Measurements from ENCODE around the gene COX7A1.
A peak's percentile ranks its signal among the peaks of the same experiment; 100 is the strongest.

Gene COX7A1

GRCh38 chr19:36169084-36169760 lies 17.0 kb upstream of the COX7A1 start:
- Histone ChIP-seq H3K27ac (ENCODE audit: insufficient read depth, low read depth, low read length, poor library complexity, severe bottlenecking) (peak overlapping the region; percentile 1), H3K4me1 (ENCODE audit: control insufficient read depth, insufficient read depth, low read length) (no peaks in the 10 kb centered on the region), H3K36me3 (ENCODE audit: control insufficient read depth, insufficient read depth, low read length) (no peaks in the 10 kb centered on the region), H3K27me3 (ENCODE audit: control insufficient read depth, insufficient read depth, low read length, poor library complexity, severe bottlenecking) (no peaks in the 10 kb centered on the region), H3K9me3 (ENCODE audit: control insufficient read depth, low read length) (no peaks in the 10 kb centered on the region), H3K4me3 (ENCODE audit: insufficient read depth, low read depth, low read length) (no peak overlapping the region)
- 86 to 93% methylated on average over 9 of the region's 9 CpGs for WGBS, 2 experiments

- Histone ChIP-seq H3K36me3 (ENCODE audit: control insufficient read depth, insufficient read depth, low read length) (no peaks in the 10 kb centered on the region), H3K4me1 (ENCODE audit: control insufficient read depth, insufficient read depth, low read length) (no peaks in the 10 kb centered on the region), H3K9me3 (ENCODE audit: control insufficient read depth, low read length) (no peaks in the 10 kb centered on the region), H3K4me3 (ENCODE audit: insufficient read depth, low read depth, low read length) (no peak overlapping the region), H3K27me3 (ENCODE audit: control insufficient read depth, insufficient read depth, low read length, poor library complexity, severe bottlenecking) (no peaks in the 10 kb centered on the region), H3K27ac (ENCODE audit: insufficient read depth, low read depth, low read length, poor library complexity, severe bottlenecking) (no peak overlapping the region)
- WGBS, 2 experiments, result 93 to 96% methylated on average over 12 of the region's 12 CpGs
These were observed 11.6 kb upstream of the COX7A1 start for GRCh38 chr19:36163813-36164212.

GRCh38 chr19:36160821-36161596 lies 8.8 kb upstream of the COX7A1 start:
- Histone ChIP-seq H3K27me3 (ENCODE audit: control insufficient read depth, insufficient read depth, low read length, poor library complexity, severe bottlenecking) (no peaks in the 10 kb centered on the region), H3K4me1 (ENCODE audit: control insufficient read depth, insufficient read depth, low read length) (no peaks in the 10 kb centered on the region), H3K27ac (ENCODE audit: insufficient read depth, low read depth, low read length, poor library complexity, severe bottlenecking) (no peak overlapping the region), H3K9me3 (ENCODE audit: control insufficient read depth, low read length) (no peaks in the 10 kb centered on the region), H3K4me3 (ENCODE audit: insufficient read depth, low read depth, low read length) (no peak overlapping the region), H3K36me3 (ENCODE audit: control insufficient read depth, insufficient read depth, low read length) (no peaks in the 10 kb centered on the region)
- WGBS, 2 experiments, result 59 to 63% methylated on average over 6 to 7 of the region's 7 CpGs

- H3K4me1 ChIP-seq (ENCODE audit: control insufficient read depth, insufficient read depth, low read length), result no peaks in the 10 kb centered on the region
- 92 to 96% methylated on average over 10 of the region's 10 CpGs for WGBS, 2 experiments
These were observed 879 bp upstream of the COX7A1 start for GRCh38 chr19:36153126-36153525.

GRCh38 chr19:36152019-36152351 lies 262 bp downstream of the COX7A1 start:
- Histone ChIP-seq H3K4me3 (ENCODE audit: insufficient read depth, low read depth, low read length) (no peak overlapping the region), H3K36me3 (ENCODE audit: control insufficient read depth, insufficient read depth, low read length) (peaks cover 35% of the 10 kb centered on the region), H3K27me3 (ENCODE audit: control insufficient read depth, insufficient read depth, low read length, poor library complexity, severe bottlenecking) (no peaks in the 10 kb centered on the region), H3K27ac (ENCODE audit: insufficient read depth, low read depth, low read length, poor library complexity, severe bottlenecking) (no peak overlapping the region), H3K4me1 (ENCODE audit: control insufficient read depth, insufficient read depth, low read length) (no peaks in the 10 kb centered on the region), H3K9me3 (ENCODE audit: control insufficient read depth, low read length) (no peaks in the 10 kb centered on the region)
- WGBS, 2 experiments, result 89 to 91% methylated on average over 16 of the region's 16 CpGs

More at GRCh38 chr19:36153126-36153525, 879 bp upstream of the COX7A1 start:
- no peak overlapping the region for H3K27ac ChIP-seq (ENCODE audit: insufficient read depth, low read depth, low read length, poor library complexity, severe bottlenecking)
- no peaks in the 10 kb centered on the region for H3K9me3 ChIP-seq (ENCODE audit: control insufficient read depth, low read length)
- H3K27me3 ChIP-seq (ENCODE audit: control insufficient read depth, insufficient read depth, low read length, poor library complexity, severe bottlenecking), result no peaks in the 10 kb centered on the region
- no peak overlapping the region for H3K4me3 ChIP-seq (ENCODE audit: insufficient read depth, low read depth, low read length)
- H3K36me3 ChIP-seq (ENCODE audit: control insufficient read depth, insufficient read depth, low read length), result peaks cover 26% of the 10 kb centered on the region

GRCh38 chr19:36151144-36152018 lies 866 bp downstream of the COX7A1 start:
- H3K27ac ChIP-seq (ENCODE audit: insufficient read depth, low read depth, low read length, poor library complexity, severe bottlenecking), result no peak overlapping the region
- no peak overlapping the region for H3K4me3 ChIP-seq (ENCODE audit: insufficient read depth, low read depth, low read length)
- WGBS, 2 experiments, result 80 to 86% methylated on average over 47 of the region's 47 CpGs

GRCh38 chr19:36150586-36150985 lies 1.7 kb downstream of the COX7A1 start:
- Histone ChIP-seq H3K27me3 (ENCODE audit: control insufficient read depth, insufficient read depth, low read length, poor library complexity, severe bottlenecking) (no peaks in the 10 kb centered on the region), H3K9me3 (ENCODE audit: control insufficient read depth, low read length) (no peaks in the 10 kb centered on the region), H3K4me3 (ENCODE audit: insufficient read depth, low read depth, low read length) (no peak overlapping the region), H3K36me3 (ENCODE audit: control insufficient read depth, insufficient read depth, low read length) (peaks cover 46% of the 10 kb centered on the region), H3K27ac (ENCODE audit: insufficient read depth, low read depth, low read length, poor library complexity, severe bottlenecking) (no peak overlapping the region), H3K4me1 (ENCODE audit: control insufficient read depth, insufficient read depth, low read length) (no peaks in the 10 kb centered on the region)
- 89 to 92% methylated on average over 5 of the region's 5 CpGs for WGBS, 2 experiments

More at GRCh38 chr19:36151144-36152018, 866 bp downstream of the COX7A1 start:
- Histone ChIP-seq H3K36me3 (ENCODE audit: control insufficient read depth, insufficient read depth, low read length) (peaks cover 39% of the 10 kb centered on the region), H3K27me3 (ENCODE audit: control insufficient read depth, insufficient read depth, low read length, poor library complexity, severe bottlenecking) (no peaks in the 10 kb centered on the region), H3K4me1 (ENCODE audit: control insufficient read depth, insufficient read depth, low read length) (no peaks in the 10 kb centered on the region), H3K9me3 (ENCODE audit: control insufficient read depth, low read length) (no peaks in the 10 kb centered on the region)

- no peak overlapping the region for H3K27ac ChIP-seq (ENCODE audit: insufficient read depth, low read depth, low read length, poor library complexity, severe bottlenecking)
- no peaks in the 10 kb centered on the region for H3K9me3 ChIP-seq (ENCODE audit: control insufficient read depth, low read length)
- H3K36me3 ChIP-seq (ENCODE audit: control insufficient read depth, insufficient read depth, low read length), result peaks cover 47% of the 10 kb centered on the region
- no peak overlapping the region for H3K4me3 ChIP-seq (ENCODE audit: insufficient read depth, low read depth, low read length)
- H3K4me1 ChIP-seq (ENCODE audit: control insufficient read depth, insufficient read depth, low read length), result no peaks in the 10 kb centered on the region
- no peaks in the 10 kb centered on the region for H3K27me3 ChIP-seq (ENCODE audit: control insufficient read depth, insufficient read depth, low read length, poor library complexity, severe bottlenecking)
- 94 to 95% methylated on average over 13 of the region's 13 CpGs for WGBS, 2 experiments
These were observed 2.4 kb downstream of the COX7A1 start for GRCh38 chr19:36149673-36150406.

- Histone ChIP-seq H3K4me1 (ENCODE audit: control insufficient read depth, insufficient read depth, low read length) (peaks cover 5% of the 10 kb centered on the region), H3K27me3 (ENCODE audit: control insufficient read depth, insufficient read depth, low read length, poor library complexity, severe bottlenecking) (no peaks in the 10 kb centered on the region), H3K9me3 (ENCODE audit: control insufficient read depth, low read length) (no peaks in the 10 kb centered on the region), H3K4me3 (ENCODE audit: insufficient read depth, low read depth, low read length) (no peak overlapping the region), H3K27ac (ENCODE audit: insufficient read depth, low read depth, low read length, poor library complexity, severe bottlenecking) (no peak overlapping the region), H3K36me3 (ENCODE audit: control insufficient read depth, insufficient read depth, low read length) (peaks cover 50% of the 10 kb centered on the region)
- WGBS, 2 experiments, result 92 to 97% methylated on average over 6 of the region's 6 CpGs
These were observed 7.6 kb downstream of the COX7A1 start for GRCh38 chr19:36144624-36145023.
